IMR-90 (cell line): ENCODE results near the gene JAK1. TPM values are rescaled to one million over a fixed set of nuclear protein-coding genes. Genes with fewer than 3 reads are reported as not detected.
A peak's percentile ranks its signal among the peaks of the same experiment; 100 is the strongest.

Experiments
- ATAC-seq: fragments of 200-7000 bp; cut with Tn5 transposase; 2 replicates; pipeline ENCODE4 v1.9.1; 2020; ENCODE audit warnings: low read depth, mild to moderate bottlenecking, moderate library complexity
- BruUV-seq: library from RNA; stranded (reverse); fragments of 400-500 nt; replicated peaks from 2 replicates; lab custom pipeline; 2021; lab: Mats Ljungman, UMichigan
- CTCF ChIA-PET: fragments of 300-600 bp; formaldehyde crosslinking; extraction: SDS; loops from one replicate; lab custom pipeline; 2021; ENCODE audit warnings: antibody characterized with exemption; lab: Yijun Ruan, JAX
- POLR2A ChIA-PET: fragments of 300-600 bp; sonication (Branson Sonifier 250); formaldehyde crosslinking; loops from one replicate; lab custom pipeline; 2022; ENCODE audit warnings: antibody characterized with exemption; ENCODE audit not compliant: unreplicated experiment; lab: Charles Lee
- DNase-seq: peaks from one replicate; pipeline ENCODE4 v3.0.0; 2013
- H2AFZ ChIP-seq: replicated peaks from 2 replicates; pipeline ENCODE3; 2013; ENCODE audit warnings: low read length, mild to moderate bottlenecking; ENCODE audit not compliant: poor library complexity
- H2AK5ac ChIP-seq: 2 replicates; pipeline ENCODE4 v1.6.1; 2013; ENCODE audit warnings: low read depth, low read length, inconsistent platforms
- H2AK9ac ChIP-seq: replicated peaks from 2 replicates; pipeline ENCODE3; 2013; ENCODE audit warnings: mild to moderate bottlenecking, low read depth, low read length, moderate library complexity; ENCODE audit not compliant: poor library complexity
- H2BK120ac ChIP-seq: 2 replicates; pipeline ENCODE4 v1.6.1; 2013; ENCODE audit warnings: low read depth, low read length, inconsistent platforms
- H2BK15ac ChIP-seq: 3 replicates; pipeline ENCODE4 v1.6.1; 2013; ENCODE audit warnings: low read depth, low read length, inconsistent platforms
- H2BK20ac ChIP-seq: 2 replicates; pipeline ENCODE4 v1.6.1; 2013; ENCODE audit warnings: low read depth, mild to moderate bottlenecking, inconsistent platforms, low read length, moderate library complexity
- H2BK5ac ChIP-seq: 2 replicates; pipeline ENCODE4 v1.6.1; 2013; ENCODE audit warnings: mild to moderate bottlenecking, low read depth, low read length, inconsistent platforms; ENCODE audit not compliant: poor library complexity, severe bottlenecking
- H3K14ac ChIP-seq: replicated peaks from 2 replicates; pipeline ENCODE4 v1.6.1; 2013; ENCODE audit warnings: low read depth, low read length, inconsistent platforms
- H3K18ac ChIP-seq: 2 replicates; pipeline ENCODE4 v1.6.1; 2013; ENCODE audit warnings: low read depth, low read length, control low read depth
- H3K23ac ChIP-seq: 2 replicates; pipeline ENCODE4 v1.6.1; 2013; ENCODE audit warnings: low read depth, low read length, inconsistent platforms
- H3K27ac ChIP-seq: 2 replicates; pipeline ENCODE4 v1.5.1; 2013; ENCODE audit warnings: mild to moderate bottlenecking, control low read depth, low read length; ENCODE audit not compliant: insufficient read depth
- H3K27me3 ChIP-seq: 2 replicates; pipeline ENCODE4 v1.6.1; 2013; ENCODE audit warnings: low read length; ENCODE audit not compliant: control insufficient read depth, insufficient read depth
- H3K36me3 ChIP-seq: 2 replicates; pipeline ENCODE4 v1.6.1; 2013; ENCODE audit warnings: low read length, mixed read lengths; ENCODE audit not compliant: control insufficient read depth, insufficient read depth
- H3K4ac ChIP-seq: 2 replicates; pipeline ENCODE4 v1.6.1; 2013; ENCODE audit warnings: low read depth, low read length, inconsistent platforms
- H3K4me1 ChIP-seq: 2 replicates; pipeline ENCODE4 v1.6.1; 2013; ENCODE audit warnings: low read length, mixed read lengths; ENCODE audit not compliant: control insufficient read depth, insufficient read depth
- H3K4me2 ChIP-seq: 2 replicates; pipeline ENCODE4 v1.6.1; 2013; ENCODE audit warnings: low read depth, mild to moderate bottlenecking, control low read depth, low read length, moderate library complexity
- H3K4me3 ChIP-seq: 2 replicates; pipeline ENCODE4 v1.5.1; 2013; ENCODE audit warnings: low read depth, mild to moderate bottlenecking, control low read depth, low read length, moderate library complexity; ENCODE audit not compliant: insufficient read depth
- H3K56ac ChIP-seq: 2 replicates; pipeline ENCODE4 v1.6.1; 2013; ENCODE audit warnings: low read length, inconsistent platforms; ENCODE audit not compliant: insufficient read depth; ENCODE audit errors: extremely low read depth
- H3K79me1 ChIP-seq, 2 experiments: 2 replicates each; pipeline ENCODE4 v1.6.1; 2013; ENCODE audit warnings: low read length in 2 of 2, inconsistent platforms in 1 of 2, low read depth in 1 of 2
- H3K9ac ChIP-seq: 2 replicates; pipeline ENCODE4 v1.6.1; 2013; ENCODE audit warnings: low read depth, low read length, control low read depth
- H3K9me1 ChIP-seq: 2 replicates; pipeline ENCODE4 v1.6.1; 2013; ENCODE audit warnings: low read length, inconsistent platforms; ENCODE audit not compliant: insufficient read depth
- H3K9me3 ChIP-seq: 2 replicates; pipeline ENCODE4 v1.6.1; 2013; ENCODE audit warnings: low read length; ENCODE audit not compliant: control insufficient read depth, insufficient read depth
- H4K20me1 ChIP-seq: 2 replicates; pipeline ENCODE4 v1.6.1; 2013; ENCODE audit warnings: low read length, inconsistent platforms; ENCODE audit not compliant: insufficient read depth
- H4K5ac ChIP-seq: 2 replicates; pipeline ENCODE4 v1.6.1; 2013; ENCODE audit warnings: mild to moderate bottlenecking, low read depth, low read length, control low read depth
- H4K8ac ChIP-seq, 2 experiments: 2 replicates each; pipeline ENCODE4 v1.6.1; 2013; ENCODE audit warnings: low read depth in 2 of 2, low read length in 2 of 2, control low read depth in 1 of 2, inconsistent platforms in 1 of 2
- H4K91ac ChIP-seq: 2 replicates; pipeline ENCODE4 v1.6.1; 2013; ENCODE audit warnings: low read depth, low read length, inconsistent platforms; ENCODE audit not compliant: insufficient read depth
- BHLHE40 ChIP-seq: fragments of 150-350 bp; IDR thresholded peaks from 2 replicates; pipeline ENCODE4 v1.6.1; 2016; ENCODE audit warnings: mild to moderate bottlenecking, low read depth, low read length
- CEBPB ChIP-seq: IDR thresholded peaks from 2 replicates; pipeline ENCODE4 v1.6.1; 2012; ENCODE audit warnings: low read depth, low read length, improper control_type of control experiment
- CHD1 ChIP-seq: IDR thresholded peaks from 2 replicates; pipeline ENCODE4 v1.6.1; 2012; ENCODE audit warnings: low read depth, low read length, improper control_type of control experiment
- ELK1 ChIP-seq: fragments of 150-350 bp; IDR thresholded peaks from 2 replicates; pipeline ENCODE4 v1.6.1; 2016; ENCODE audit warnings: low read depth, mild to moderate bottlenecking, low read length, moderate library complexity, borderline replicate concordance
- MAFK ChIP-seq: IDR thresholded peaks from 2 replicates; pipeline ENCODE4 v1.6.1; 2012; ENCODE audit warnings: low read depth, low read length, improper control_type of control experiment
- MAZ ChIP-seq: IDR thresholded peaks from 2 replicates; pipeline ENCODE4 v1.6.1; 2012; ENCODE audit warnings: low read depth, mild to moderate bottlenecking, low read length, improper control_type of control experiment, moderate library complexity, borderline replicate concordance
- MXI1 ChIP-seq: IDR thresholded peaks from 2 replicates; pipeline ENCODE4 v1.6.1; 2012; ENCODE audit warnings: low read depth, mild to moderate bottlenecking, low read length, moderate library complexity, borderline replicate concordance
- POLR2A ChIP-seq: IDR thresholded peaks from 2 replicates; pipeline ENCODE4 v1.6.1; 2012; ENCODE audit warnings: mild to moderate bottlenecking, low read depth, low read length
- RAD21 ChIP-seq: IDR thresholded peaks from 2 replicates; pipeline ENCODE4 v1.6.1; 2012; ENCODE audit warnings: low read length, improper control_type of control experiment
- RFX5 ChIP-seq: IDR thresholded peaks from 2 replicates; pipeline ENCODE4 v1.8.0; 2012; ENCODE audit warnings: low read depth, mild to moderate bottlenecking, low read length, moderate library complexity
- SMC3 ChIP-seq: fragments of 150-350 bp; IDR thresholded peaks from 2 replicates; pipeline ENCODE4 v1.6.1; 2016; ENCODE audit warnings: low read depth, mild to moderate bottlenecking, antibody characterized with exemption, low read length, moderate library complexity
- WGBS, 2 experiments: methylation state at CpG; one replicate each; pipeline versions ENCODE4 v1.1.5 to v1.1.7; 2013; ENCODE audit warnings: missing lambda C conversion rate in 2 of 2; ENCODE audit not compliant: insufficient read length in 1 of 2; ENCODE audit errors: extremely low coverage in 2 of 2; 5-methylcytosine and 5-hydroxymethylcytosine counted together
- dilution Hi-C: fragments of 300-500 bp; cut with HindIII; formaldehyde crosslinking; loops from one replicate; pipeline ENCODE4 v1.14.3; 2018; ENCODE audit warnings: low sequenced_read_pairs; ENCODE audit not compliant: unreplicated experiment
- in situ Hi-C: fragments of 300-500 bp; cut with MboI; formaldehyde crosslinking; loops from 3 replicates; pipeline ENCODE4 v1.14.3; 2019; ENCODE audit warnings: low sequenced_read_pairs, inconsistent platforms, mixed read lengths
- intact Hi-C: fragments of 100-400 bp; cut with micrococcal nuclease; formaldehyde crosslinking; loops from 2 replicates; pipeline ENCODE4 v1.10.0; 2022
- polyA plus RNA-seq, 3 experiments: library from polyadenylated mRNA; depleted of rRNA; stranded (reverse); fragments of >200 nt; gene quantifications; 2 replicates each; pipeline ENCODE4 v1.2.3, GENCODE V29; 2012; ENCODE audit warnings: low replicate concordance in 1 of 3
- total RNA-seq: library from RNA; depleted of rRNA; stranded (reverse); fragments of >200 nt; gene quantifications from 2 replicates; pipeline ENCODE4 v1.2.3, GENCODE V29; 2012
- TF ChIP-seq, protein P1 (sequence below): fragments of 150-350 bp; IDR thresholded peaks from 2 replicates; pipeline ENCODE4 v1.6.1; 2017; ENCODE audit warnings: mild to moderate bottlenecking, antibody characterized with exemption, low read length, low read depth
- TF ChIP-seq, protein P2 (sequence below): conservative IDR thresholded peaks from 2 replicates; pipeline ENCODE4 v1.5.1; 2012; ENCODE audit warnings: mild to moderate bottlenecking, low read depth, low read length, improper control_type of control experiment

Gene JAK1
- total and polyA plus RNA-seq, 2 of the 4 experiments (the other 2 are of a cell fraction), result 76.9 to 103 TPM

- Histone ChIP-seq H2AFZ (no peak overlapping the region), H3K4me2 (no peak overlapping the region), H2BK20ac (no peak overlapping the region), H3K23ac (no peak overlapping the region), H3K4me3 (no peak overlapping the region), H3K27ac (no peak overlapping the region), H3K4me1 (peaks cover 8% of the 10 kb centered on the region), H4K20me1 (peaks cover 70% of the 10 kb centered on the region), H2BK15ac (no peak overlapping the region), H4K8ac (no peak overlapping the region), H2AK9ac (no peak overlapping the region), H2AK5ac (0 out of 2 replicates have a peak overlapping the region, but pooled peaks have one; percentile 33), H3K9ac (no peak overlapping the region), H4K91ac (no peak overlapping the region), H3K56ac (no peak overlapping the region), H3K9me1 (peaks cover 21% of the 10 kb centered on the region), H2BK120ac (no peak overlapping the region), H3K79me1 (peaks cover 43 to 72% of the 10 kb centered on the region in 2 experiments), H3K18ac (no peak overlapping the region), H3K27me3 (no peaks in the 10 kb centered on the region), H3K4ac (no peak overlapping the region), H2BK5ac (no peak overlapping the region), H4K5ac (no peak overlapping the region), H3K9me3 (no peaks in the 10 kb centered on the region), H3K14ac (no peak overlapping the region), H3K36me3 (peaks cover 2% of the 10 kb centered on the region; the same call in 1 of the 2 replicates)
- BruUV-seq, result no TSS peak
- no CpG with 5 or more reads among the region's 3 CpGs for WGBS, 2 experiments
- TF ChIP-seq MAFK (no peak), ELK1 (no peak), MXI1 (no peak), POLR2A (no peak), CHD1 (no peak), RFX5 (no peak), RAD21 (no peak), MAZ (no peak), BHLHE40 (no peak), SMC3 (no peak), CEBPB (no peak)
- TF ChIP-seq, protein P1, sequence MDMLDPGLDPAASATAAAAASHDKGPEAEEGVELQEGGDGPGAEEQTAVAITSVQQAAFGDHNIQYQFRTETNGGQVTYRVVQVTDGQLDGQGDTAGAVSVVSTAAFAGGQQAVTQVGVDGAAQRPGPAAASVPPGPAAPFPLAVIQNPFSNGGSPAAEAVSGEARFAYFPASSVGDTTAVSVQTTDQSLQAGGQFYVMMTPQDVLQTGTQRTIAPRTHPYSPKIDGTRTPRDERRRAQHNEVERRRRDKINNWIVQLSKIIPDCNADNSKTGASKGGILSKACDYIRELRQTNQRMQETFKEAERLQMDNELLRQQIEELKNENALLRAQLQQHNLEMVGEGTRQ, result no peak
- TF ChIP-seq, protein P2, sequence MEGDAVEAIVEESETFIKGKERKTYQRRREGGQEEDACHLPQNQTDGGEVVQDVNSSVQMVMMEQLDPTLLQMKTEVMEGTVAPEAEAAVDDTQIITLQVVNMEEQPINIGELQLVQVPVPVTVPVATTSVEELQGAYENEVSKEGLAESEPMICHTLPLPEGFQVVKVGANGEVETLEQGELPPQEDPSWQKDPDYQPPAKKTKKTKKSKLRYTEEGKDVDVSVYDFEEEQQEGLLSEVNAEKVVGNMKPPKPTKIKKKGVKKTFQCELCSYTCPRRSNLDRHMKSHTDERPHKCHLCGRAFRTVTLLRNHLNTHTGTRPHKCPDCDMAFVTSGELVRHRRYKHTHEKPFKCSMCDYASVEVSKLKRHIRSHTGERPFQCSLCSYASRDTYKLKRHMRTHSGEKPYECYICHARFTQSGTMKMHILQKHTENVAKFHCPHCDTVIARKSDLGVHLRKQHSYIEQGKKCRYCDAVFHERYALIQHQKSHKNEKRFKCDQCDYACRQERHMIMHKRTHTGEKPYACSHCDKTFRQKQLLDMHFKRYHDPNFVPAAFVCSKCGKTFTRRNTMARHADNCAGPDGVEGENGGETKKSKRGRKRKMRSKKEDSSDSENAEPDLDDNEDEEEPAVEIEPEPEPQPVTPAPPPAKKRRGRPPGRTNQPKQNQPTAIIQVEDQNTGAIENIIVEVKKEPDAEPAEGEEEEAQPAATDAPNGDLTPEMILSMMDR, result no peak
- DNase-seq (no peak), ATAC-seq (peak; percentile 74)
- in situ Hi-C loops (no loop called here), dilution Hi-C loops (no loop called here), intact Hi-C loops (no loop called here)
- ChIA-PET POLR2A (no interaction called here), CTCF (no interaction called here)
Observed at GRCh38 chr1:64956010-64956640, 10.2 kb downstream of the JAK1 start.
